NCI-H748 treated with DMSO at 0.1 percent for 48 hours (cell line): Measurements from ENCODE around the gene EYA4.
A peak's percentile ranks its signal among the peaks of the same experiment; 100 is the strongest.

Source experiments
- DNase-seq: peaks from one replicate; lab custom pipeline; 2025; lab: John Stamatoyannopoulos, UW

The EYA4 gene, protein sequence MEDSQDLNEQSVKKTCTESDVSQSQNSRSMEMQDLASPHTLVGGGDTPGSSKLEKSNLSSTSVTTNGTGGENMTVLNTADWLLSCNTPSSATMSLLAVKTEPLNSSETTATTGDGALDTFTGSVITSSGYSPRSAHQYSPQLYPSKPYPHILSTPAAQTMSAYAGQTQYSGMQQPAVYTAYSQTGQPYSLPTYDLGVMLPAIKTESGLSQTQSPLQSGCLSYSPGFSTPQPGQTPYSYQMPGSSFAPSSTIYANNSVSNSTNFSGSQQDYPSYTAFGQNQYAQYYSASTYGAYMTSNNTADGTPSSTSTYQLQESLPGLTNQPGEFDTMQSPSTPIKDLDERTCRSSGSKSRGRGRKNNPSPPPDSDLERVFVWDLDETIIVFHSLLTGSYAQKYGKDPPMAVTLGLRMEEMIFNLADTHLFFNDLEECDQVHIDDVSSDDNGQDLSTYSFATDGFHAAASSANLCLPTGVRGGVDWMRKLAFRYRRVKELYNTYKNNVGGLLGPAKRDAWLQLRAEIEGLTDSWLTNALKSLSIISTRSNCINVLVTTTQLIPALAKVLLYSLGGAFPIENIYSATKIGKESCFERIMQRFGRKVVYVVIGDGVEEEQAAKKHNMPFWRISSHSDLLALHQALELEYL

DNA sequence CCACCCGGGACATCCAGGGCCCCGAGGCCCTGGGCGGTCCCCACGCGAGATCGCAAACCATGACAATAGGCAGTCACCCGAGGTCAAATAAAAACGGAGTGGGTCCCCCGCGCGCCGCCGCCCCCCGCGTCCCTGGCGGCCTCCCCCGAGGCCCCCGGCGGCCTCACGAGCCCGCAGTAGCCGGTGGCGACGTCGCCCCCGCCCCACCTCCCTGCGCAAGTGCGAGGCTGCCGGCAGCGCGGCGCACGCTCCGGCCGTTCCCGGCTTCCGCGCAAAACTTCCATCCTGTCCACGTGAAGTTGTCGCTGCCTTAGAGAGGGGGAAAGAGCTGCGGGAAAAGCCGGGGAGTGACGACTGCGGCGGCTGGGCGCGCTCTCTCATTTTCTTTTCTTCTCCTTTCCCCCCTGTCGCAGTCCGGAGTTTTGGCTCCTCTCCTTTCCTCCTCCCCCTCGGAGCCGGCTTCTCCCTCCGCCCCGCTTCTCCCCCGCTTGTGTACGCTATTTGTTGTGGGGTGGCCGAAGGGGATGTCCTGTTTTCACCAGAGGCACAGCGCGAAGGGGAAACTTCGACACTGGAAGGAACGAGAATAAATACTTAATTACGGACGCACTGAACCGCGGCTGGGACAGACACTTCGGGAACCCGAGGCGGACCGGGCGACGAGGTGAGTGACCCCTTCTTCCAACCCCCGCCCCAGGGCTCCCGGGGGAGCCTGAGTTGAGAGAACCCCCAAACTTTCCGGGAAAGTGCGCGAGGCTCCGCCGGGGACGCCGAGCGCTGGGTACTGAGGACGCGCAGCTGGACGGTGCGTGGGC lies at the start of gene EYA4:
EYA4 (plus strand) TSS at position 272 of the 815 bp plus-strand sequence. CDS start 33,424 bp downstream, outside the sequence.
- peak; percentile 19 for DNase-seq

DNA sequence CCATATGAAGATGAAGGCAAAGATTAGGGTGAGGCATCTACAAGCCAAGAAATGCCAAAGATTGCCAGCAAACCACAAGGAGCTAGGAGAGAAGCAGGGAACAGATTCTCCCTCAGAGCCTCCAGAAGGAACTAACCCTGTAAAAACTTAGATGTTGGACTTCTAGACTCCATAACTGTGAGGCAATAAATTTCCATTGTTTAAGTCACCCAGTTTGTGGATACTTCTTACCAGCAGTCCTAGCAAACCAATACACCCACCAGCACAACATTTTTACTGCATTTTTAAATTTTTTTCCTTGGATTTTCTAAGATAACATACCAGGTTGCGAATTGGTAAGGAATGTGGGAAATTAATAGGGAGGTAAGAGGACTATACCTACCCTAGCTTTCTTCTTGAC lies 47.8 kb upstream of the EYA4 start:
- no peak for DNase-seq

DNA sequence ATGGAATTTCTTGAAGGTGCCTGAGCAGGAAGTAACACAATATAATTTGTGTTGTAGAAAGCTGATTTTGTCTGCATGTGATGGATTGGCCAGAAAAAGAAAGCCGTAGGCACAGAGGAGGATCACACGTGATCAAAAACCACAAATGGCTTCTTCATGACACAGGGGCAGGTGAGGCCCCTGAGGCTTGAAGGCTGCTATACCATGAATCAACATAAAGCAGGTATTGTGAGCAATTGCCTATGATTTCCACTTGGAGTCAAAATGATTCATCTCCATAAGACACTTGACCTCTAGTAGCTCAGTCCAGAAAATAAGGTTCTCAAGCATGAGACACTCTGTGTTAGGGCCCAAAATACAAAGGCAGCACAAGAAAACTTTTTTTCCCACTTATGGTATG lies 42.4 kb upstream of the EYA4 start:
- no peak for DNase-seq

DNA sequence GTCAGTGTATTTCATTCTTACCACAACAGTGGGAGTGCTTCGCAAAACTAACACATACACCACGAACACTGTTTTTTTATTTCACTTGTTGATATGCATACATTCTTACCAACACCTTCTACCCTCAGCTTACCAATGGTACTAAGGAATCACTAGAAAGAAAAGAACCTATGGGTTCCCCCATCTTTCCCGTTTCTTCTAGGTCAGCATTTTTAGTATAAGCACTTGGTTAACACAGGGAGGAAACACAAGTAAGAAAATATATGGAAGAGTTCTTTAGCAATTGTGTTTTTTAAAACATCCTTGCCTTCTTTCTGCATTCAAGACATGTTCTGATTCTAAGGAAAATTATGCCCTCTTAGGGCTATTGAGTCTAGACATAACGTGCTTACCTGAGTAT lies 39.9 kb upstream of the EYA4 start:
- DNase-seq: no peak

DNA sequence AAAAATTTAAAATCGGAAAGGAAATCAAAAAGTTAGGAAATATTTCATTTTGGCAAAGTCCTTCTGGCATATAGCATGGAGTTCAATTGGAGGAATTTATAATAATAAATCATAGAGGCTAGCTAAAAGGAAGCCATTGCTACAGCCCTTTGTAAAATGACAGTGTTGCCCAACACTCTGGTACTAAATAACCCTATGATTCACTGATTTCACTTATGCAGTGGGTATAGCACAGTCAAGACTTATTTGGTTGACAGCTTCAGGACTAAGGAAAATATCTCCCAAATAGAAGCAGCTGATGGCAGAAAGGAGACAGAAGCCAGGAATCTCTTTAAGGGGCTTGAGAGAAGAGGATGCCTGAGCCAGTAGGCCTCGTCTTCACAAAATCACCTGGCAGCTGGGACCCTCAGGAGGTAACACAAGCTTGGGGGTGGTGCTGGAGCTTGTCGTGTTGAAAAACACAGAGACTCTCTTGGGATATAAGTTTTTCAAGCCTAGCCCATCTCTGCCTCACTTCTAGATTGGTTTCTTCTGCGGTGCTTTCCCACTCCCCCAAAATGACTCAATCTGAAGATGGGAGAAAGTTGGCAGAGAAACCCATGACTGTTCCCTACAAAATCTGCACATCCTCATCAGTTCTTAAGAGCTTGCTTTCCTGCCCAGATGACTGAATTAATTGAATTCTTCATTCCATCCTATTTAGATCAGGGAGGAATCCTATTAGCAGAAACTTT lies 38.4 kb upstream of the EYA4 start:
- no peak for DNase-seq

DNA sequence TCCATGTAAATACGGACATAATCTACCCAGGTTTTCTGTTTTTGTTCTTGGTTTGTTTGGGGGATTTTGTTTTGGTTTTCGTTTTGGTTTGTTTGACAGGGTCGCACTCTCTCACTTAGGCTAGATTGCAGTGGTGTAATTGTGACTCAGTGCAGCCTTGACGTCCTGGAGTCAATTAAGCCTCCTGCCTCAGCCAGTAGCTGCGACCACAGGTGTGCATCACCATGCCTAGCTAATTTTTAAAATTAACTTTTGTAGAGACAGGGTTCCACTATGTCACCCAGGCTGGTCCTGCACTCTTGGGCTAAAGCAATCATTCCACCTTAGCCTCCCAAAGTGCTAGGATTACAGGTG lies 37.8 kb upstream of the EYA4 start:
- no peak for DNase-seq

DNA sequence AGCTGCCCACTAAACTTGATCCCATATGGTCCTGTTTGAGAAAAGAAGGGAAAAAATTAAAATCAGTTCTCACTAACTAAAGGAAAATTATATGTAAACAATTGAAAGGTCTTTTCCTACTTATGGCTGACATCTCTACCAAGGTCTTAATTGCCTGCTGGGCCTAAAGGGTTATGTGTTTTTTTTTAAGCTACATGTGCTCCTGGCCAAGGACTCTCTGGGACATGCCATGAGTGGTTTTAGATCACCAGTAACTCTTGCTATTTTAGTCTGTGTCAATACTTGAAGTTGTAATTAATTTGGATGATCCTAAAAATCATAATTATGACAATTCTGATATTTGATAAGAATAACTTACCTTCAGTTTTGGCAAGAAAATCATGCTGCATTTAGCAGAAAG lies 35.9 kb upstream of the EYA4 start:
- no peak for DNase-seq

DNA sequence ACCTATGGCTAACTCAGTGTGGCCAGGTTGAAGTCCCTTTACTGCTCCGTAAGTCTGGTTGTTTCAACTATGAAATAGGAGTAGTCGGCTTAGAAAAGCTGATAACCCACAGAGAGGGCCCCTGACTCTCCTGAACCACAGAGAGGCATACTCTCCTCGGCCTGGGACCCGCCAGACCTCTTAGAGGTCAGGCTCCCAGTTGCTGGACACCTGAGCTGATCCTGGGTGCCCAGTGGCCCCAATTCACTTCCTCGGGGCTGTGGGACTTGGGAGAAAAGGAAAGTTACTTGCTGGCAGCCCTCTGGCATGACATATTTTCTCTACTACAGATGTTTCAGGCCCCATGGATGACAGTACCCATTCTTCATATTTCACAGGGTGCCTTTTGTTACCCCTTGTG lies 34.2 kb upstream of the EYA4 start:
- DNase-seq: no peak

DNA sequence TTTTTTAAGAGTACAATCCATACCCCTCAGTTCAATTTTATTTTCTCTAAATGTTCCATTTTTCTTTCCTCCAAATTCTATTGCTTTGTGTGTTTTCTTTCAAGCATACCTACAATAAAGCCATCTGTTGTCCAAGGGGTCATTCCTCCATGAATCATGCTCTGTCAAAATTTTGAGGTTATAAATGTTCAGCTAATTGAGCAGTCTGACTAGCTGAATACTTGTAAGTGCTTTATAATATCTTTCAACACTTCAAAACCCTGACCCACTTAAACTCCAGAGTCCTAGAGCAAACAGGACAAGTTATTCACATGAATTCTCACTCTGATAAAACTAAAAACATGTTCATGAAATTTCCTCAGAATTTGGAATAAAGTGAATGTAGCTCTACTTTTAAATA lies 33.4 kb upstream of the EYA4 start:
- DNase-seq: no peak

DNA sequence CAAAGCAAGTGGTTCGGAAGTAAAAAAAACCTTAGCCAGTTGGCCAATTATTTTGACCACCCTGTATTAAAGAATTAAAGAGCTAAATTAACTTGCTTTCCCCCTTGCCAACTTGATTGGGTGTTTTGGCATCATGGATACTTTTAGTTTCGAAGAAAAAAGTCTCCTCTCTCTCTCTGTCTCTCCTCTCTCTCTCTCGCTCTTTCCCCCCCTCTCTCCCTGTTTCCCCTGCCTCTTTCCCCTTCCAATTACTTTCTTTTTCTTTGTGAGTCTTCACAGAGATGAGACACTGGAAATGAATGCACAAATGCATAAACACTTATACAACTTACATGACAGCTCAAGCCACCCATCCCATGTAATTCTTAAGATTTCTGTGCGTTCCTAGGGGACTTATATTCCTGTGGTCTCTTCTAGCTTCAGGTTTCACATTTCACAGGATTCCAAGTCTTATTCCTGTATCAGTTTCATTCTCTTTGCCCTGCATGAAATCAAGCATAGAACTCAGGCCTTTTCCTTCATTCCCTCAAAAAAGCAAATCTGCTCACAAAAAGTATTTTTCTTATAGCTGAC lies 32.9 kb upstream of the EYA4 start:
- DNase-seq: no peak

DNA sequence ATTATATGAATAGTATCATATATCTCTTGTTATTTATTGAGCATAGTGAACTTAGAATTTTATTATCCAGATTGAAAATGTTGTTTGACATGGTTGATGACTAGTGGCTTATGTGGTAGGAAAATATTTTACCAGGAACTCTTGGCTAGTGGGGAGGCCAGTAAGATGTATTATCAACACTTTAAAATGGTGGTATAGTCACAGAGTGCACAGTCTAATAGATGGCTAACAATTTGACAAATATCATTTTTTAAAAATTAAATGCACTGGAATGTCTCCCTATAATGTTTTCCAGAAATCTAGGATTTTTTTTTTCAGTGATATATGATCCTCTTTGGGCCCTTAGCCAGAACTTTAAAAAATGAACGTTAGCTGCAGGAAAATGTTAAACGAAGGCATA lies 26.9 kb upstream of the EYA4 start:
- no peak for DNase-seq

DNA sequence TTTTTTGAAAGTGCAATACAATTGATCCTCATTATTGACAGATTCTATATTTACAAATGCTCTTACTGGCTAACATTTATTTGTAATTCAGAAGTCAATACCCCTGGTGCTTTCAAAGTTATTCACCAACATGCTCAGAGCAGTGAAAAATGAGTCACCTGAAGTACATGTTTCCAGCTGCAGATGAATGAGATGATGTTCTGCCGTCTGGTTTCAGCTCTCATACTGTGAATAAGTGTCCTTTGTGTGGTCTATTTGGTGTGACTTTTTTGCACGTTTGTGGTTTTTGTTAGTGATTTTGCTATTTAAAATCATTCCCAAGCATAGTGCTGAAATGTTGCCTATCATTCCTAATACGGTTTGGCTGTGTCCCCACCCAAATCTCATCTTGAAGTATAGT lies 22.3 kb upstream of the EYA4 start:
- DNase-seq: no peak

DNA sequence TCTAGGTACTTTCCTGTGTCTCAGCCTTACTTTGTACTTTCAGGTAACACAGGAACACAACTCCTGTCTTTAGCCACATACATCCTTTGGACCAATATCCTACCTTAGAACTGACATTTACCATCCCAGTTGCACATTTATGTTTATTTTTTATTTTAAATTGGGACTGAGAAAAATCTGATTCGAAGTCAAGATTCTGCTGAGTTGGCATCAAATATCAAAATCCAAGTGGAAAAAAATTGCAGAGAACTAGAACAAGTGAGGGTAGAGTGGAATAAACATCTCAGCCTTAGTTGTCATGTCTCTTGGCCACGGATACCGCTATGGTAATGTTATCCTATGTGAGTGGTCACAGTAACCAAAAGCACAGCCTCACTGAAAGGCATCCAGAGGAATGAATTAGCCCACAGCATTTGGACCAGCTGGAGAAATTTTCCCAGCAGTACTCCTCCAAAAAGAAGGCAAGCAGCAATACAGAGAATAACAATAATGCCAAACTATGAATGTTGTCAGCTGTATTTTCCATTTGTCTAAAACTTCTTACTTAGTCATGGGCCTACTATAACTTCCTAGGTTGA lies 17.6 kb upstream of the EYA4 start:
- DNase-seq: no peak

DNA sequence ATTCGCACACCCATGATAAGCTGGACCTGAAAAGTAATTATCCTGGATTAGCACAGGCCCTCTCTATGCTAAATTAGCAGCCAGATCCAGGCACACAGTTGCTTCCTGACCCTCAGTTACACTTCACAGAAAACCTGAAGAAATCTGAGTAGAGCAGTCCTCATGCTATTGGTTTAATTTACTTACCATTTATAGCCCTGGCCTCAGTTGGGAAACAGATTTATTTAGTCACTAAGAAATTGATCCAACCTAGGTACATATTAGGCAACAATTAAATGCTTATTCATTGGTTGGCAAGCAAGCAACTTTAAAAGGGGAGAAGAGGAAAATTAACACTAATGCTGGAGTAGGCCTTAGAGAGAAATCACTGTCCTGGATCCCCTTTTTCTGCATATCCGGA lies 15.6 kb upstream of the EYA4 start:
- no peak for DNase-seq

DNA sequence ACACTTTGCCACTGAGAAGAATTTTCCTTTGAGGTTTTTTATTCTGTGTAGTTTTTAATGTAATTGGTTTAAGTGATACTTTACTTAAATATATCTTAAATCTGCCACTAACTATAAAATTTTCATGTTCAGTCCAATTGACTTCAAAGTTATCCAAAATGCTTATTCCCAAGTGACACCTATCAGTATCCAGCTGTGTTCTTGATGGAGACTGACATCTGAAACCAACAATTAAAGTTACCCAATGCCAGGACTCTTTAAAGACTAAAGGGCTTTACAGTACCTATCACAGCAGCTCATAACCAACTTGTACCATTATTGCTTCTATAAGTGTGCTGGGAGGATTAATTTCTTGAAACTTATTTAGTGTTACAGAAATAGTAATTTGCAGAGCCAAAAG lies 13.8 kb upstream of the EYA4 start:
- DNase-seq: no peak

DNA sequence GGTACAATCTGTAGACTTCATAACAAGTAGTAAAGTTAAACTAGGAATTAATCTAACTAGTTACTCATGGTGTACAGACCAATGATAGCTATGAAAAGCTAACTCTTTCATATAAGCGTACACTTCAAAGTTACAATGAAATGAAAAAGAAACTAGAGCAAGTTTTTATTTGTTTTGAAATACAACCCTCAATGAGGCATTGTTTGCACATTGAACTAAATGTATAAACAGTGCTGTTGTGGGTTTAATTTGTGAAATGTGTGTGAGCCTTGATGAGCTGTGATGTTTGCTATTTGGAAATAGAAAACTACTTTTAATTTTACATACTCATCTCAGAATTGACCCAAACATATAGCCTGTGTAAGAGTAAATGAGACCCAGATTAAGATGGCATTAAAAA lies 11.1 kb upstream of the EYA4 start:
- no peak for DNase-seq

DNA sequence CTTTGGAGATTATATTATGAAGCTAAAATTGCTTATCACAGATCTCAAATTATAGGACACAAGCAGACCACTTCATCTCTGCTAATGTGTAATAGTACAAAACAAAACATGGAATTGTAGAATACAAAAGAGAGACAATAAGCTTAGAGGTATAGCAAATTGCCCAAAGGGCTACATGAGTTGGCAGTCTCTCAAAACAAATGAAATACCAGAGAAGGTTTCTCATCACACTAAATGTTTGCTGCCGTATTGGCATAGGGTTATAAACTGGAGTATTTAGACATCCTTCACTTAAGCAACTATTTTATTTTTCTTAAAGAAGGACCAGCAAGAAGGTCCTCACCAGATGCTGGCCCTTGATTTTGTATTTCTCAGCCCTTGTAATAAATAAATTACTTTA lies 5.9 kb upstream of the EYA4 start:
- DNase-seq: no peak

DNA sequence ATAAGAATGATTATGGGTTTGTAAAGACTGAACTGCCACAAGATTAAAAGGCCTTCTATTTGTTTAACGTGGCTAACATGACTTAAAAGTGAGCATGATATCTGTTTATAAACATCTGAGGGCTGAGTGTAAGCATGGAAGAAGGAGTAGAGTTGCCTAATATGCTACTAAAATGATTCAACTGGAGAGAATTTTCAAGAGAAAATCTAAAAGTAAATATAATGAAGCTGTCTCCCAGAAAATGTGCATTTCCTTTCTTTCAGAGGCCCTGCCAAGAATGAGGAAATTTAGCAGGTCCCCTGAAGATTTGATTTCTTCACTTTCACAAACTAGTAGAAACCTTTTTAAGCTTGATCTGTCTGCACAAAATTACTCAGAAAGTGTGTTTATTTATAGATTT lies 4.2 kb upstream of the EYA4 start:
- DNase-seq: no peak

DNA sequence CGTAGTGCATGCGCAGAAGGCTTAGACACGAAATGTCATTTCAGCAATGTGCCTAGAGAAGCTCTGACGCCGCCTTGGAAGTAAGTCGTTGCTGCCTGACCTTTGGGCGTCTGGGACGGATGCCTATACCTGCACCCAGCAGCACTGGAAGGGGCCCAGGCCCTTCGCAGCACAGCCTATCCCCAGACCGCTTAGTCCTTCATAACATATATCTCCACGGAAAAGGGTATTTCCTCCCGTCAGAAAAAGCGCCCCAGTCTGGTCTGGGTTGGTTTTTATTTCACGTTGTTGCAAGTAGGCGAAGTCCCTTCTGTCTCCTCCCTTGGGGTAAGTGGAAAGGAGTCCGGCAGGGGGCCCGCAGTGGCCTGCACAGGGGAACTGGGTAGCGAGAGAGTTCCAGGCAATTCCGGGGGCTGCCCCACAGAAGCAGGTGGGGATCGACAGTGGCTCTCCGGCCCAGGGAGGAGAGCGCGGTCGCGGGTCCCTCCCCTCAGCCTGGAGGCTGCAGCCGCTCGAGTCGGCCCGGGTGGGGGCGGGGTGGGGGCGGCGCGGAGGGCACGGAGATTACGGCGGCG lies 559 bp upstream of the EYA4 start:
- no peak for DNase-seq

DNA sequence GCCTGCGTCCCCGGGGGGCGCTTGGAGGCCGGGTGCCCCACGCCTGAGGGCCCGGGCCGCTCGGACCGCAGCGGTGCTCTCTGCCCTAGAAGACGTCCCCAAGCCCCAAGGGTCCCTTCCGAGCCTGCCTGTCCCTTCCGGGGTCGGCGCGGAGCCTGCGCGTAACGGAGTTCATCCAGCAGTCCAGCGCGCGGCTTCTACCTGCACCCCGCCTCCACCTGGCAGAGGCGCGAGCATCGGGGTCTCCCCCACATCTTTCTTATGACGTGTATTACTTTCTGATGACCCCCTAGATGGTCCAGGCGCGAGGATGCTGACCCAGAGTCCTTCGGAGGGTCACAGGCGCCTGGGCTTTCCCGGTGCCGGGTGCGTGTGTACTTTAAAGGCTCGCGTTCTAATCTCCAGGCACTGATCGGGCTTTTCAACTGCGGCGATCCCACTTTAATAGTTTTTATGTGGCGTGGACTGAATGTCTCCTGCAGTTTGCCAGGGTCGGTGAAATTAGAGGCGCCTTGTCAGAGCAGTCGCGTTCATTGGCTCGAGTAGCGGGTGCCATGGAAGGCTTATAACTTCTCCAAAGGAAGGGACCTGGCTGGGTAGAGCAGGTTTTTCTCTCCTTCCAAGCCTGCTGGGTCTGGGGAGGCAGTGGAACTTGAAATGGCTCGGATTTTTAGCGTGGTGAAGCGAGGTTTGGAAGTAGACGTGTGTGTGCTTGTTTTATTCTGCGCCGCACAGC lies 912 bp downstream of the EYA4 start:
- peak; percentile 57 for DNase-seq
